Lung microvascular endothelial cell (primary cell): ENCODE data around the gene ACY1. TPM values are rescaled to one million over a fixed set of nuclear protein-coding genes. Genes with fewer than 3 reads are reported as not detected.
A peak's percentile ranks its signal among the peaks of the same experiment; 100 is the strongest.

Experiments used
- DNase-seq, 2 donors: peaks; one replicate each; pipeline versions ENCODE4 v3.0.0 to v3.0.0-alpha.2; 2010; ENCODE audit warnings: low read depth in 2 of 2
- total RNA-seq: library from RNA; depleted of rRNA; stranded (reverse); fragments of >200 nt; gene quantifications from 2 replicates; pipeline ENCODE4 v1.2.1, GENCODE V29; 2014

Gene ACY1
- total RNA-seq, 1 donor from 2014 or later = 22.2 TPM

DNA sequence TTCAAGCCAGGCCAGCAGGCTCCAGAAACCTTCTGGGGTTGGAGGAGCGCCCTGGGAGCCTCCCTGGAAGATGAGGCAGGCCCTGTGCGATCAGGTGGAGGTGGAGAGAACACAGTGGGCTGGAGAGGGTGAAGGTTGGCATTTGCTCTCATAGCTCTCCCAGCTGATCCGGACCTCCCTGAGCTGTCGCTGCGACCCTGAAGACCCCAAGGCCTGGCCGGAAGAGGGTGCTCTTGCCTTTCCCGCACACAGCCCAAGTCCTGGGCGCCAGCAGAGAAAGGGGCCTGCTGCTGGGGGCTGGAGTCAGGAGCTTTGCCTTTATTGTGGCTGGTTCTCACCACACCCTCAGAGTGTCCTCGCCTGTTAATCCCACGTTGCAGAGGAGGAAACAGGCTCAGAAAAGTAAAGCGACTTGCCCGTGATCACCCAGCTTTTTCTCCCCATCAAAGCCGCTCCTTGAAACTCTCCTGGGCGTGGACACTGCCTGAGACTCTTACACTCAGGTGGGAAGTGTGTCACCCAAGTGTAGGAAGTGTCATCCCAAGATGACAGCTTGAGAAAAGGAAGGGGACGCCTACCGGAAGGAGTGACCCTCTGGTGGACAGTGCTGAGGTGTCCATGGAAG, 20.9 kb downstream of the ACY1 start:
- DNase-seq = peak in 1 of 2 donors; percentile 57

DNA sequence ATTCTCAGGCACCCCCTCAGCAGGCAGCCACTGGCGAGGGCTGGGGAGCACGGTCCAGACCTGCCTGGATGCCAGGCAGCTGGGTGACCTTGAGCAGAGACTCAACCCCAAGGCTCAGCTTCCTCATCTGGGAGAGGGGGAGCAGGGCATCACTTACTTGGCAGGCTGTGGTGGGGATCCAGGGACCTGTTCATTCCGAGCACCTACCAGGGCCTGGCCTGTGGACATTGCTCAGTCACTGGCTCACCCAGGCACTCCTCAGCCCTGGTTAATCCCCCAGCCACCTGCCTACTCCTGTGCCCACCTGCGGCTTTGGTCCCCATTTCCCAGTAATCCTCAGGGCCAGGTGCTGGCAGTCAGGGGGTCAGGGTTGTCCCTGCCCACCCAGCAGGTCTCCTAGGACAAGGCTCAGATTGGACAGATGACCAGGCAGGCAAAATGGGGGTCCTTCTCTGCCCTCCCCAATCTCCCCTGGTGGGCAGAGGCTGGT, 21.6 kb downstream of the ACY1 start:
- DNase-seq = no peak

DNA sequence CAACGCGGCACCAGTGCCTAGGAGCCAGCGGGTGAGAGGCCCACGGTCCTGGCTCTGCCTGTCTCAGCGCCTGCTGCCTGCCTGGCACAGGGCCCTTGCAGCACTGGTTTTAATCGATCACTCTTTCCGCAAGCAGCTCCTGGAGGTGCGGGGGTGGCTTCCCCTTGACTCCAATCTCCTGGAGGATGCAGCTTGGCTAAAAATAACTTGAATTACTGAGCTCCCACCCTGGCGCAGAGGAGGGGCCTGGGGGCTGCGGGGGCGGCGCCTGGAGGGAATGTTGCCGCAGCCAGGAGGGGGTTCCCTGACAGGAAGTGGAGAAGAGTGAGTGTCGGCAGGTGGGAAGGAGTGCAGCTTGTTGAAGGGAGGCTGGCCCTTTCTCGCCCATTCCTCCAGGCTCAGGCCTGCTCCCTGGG, 22.2 kb downstream of the ACY1 start:
- peak in 1 of 2 donors; percentile 45 for DNase-seq

DNA sequence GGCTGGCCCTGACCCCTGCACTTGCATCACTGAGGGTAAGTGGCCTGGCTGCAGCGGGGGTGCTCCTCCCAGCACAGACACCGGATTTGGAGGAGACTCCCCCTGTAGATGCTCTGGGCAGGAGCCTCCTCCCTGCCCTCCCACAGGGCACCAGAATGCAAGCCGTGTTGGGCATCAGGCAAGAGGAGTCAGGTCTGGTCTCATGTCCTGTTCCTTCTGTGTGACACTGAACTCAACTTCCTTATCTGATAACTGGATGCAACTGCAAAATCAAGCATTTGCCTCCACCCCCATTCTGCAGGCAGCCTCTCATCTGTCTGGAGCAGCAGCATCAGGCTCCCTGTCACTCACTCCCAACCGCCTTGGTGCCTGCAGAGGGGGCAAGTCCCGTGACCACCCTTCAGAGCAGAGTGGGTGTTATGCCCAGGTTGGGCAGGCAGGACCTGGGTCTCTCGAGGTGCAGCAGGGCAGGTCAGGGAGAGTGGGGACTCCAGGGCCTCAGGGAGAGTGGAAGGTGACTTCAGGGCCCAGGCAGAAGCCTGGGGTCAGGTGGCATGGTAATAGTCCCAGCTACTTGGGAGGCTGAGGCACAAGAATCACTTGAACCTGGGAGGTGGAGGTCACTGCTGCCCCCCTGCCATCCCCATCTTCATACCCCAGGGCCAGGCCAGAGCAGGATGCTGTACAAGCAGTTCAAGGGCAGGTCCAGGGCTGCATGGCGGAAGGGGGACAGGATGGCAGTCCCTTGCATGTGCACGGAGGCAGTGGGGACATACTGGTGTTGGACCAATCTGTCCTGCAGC, 22.9 kb downstream of the ACY1 start:
- DNase-seq = no peak

DNA sequence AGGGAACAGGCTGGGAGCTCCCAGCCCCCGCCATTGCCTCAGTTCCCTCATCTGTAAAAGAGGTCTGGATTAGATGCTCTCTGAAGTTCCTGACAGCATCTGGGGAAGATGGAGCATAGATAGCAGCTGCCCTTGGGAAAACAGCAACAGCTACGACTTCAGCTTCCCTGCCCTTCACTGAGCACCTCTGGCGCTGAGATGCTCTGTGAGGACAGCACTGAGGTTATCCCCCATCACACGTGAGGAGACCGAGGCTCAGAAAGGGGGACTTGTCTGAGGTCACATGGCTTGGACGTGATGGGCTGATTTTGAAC, 23.4 kb downstream of the ACY1 start:
- DNase-seq = no peak

DNA sequence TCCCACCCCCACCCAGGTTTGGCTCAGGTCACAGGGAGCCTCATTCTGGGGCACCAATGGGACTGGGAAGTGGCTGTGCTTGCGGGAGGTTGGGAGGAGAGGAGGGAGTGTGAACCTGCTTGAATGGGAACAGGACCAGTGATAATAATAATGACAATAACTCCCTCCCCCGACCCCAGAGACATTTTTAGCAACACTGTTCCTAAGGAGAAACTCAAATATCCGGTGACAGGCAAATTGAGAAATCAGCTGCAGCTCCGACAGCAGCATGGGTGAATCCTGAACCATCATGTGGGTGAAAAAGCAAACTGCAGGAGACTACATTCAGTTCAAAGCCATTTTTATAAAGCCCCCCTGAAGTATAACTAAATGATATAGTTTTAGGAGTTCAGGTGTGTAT, 24.0 kb downstream of the ACY1 start:
- DNase-seq = no peak

DNA sequence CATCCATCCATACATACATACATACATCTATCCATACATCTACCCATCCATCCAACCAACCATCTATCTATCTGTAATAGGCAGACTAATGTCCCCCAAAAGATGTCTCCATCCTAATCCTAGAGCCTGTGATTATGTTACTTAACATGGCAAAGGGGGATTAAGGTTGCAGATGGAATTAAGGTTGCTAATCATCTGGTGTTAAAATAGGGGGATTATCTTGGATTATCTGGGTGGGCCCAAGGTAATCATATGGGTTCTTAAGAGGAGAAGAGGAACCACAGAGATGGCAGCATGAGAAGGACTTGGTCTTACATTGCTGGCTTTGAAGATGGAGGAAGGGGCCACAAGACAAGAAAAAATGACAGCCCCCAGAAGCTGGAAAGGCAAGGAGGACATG, 27.1 kb downstream of the ACY1 start:
- DNase-seq = no peak

DNA sequence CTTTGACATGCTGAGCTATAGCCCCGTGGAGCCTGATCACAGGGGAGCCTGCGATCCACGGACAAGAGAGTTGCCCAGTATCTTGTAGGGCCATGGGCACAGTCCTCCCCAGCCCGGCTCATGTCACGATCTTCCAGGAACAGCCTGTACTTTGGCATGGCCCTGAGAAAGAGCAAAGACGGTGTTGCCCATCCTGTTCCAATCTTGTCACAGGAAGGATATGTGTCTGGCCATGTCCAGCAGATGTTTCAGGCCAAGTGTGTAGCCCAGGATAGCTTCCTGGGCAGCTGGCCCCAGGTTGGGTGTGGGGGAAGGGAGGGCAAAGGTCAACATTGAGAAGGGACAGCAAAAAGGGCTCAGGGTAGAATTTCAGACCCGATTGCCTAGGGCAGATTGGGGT, 29.4 kb downstream of the ACY1 start:
- peak in 1 of 2 donors; percentile 42 for DNase-seq

DNA sequence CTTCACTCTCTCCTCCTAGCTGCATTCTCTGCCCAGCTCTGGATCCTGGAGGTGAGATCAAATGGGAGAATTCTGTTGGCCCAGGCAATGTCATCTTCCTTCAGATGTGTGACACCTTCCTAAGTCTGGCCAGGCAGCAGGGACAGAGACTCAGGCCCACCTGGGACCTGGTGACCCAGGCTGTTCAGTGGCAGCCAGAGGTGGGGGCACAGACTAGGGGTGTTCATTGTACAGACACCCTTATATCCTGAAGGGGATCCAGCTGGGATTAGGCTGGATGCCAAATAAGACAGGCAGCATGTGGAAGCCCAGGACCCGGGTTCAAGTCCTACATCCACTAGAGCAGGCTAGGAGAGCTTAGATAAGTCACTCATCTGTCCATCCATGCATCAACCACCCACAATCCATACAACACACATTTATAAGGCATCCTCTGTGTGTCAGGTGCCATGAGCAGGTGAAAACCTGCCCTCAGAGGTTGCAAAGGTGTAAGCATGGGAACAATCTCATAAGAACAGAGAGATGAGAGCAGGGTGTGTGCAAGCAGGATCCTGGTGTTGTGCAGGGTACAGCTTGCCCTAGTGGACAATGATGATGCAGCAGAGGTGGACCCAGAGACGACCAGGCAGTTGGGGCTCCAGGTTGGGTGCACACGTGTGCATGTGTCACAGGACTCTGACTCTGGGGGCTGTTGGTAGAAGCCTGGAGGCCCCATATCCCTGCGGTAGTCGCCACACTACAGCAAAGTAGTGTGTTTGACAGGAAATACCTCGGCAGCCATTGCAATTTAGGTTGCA, 30.7 kb downstream of the ACY1 start:
- DNase-seq = no peak

DNA sequence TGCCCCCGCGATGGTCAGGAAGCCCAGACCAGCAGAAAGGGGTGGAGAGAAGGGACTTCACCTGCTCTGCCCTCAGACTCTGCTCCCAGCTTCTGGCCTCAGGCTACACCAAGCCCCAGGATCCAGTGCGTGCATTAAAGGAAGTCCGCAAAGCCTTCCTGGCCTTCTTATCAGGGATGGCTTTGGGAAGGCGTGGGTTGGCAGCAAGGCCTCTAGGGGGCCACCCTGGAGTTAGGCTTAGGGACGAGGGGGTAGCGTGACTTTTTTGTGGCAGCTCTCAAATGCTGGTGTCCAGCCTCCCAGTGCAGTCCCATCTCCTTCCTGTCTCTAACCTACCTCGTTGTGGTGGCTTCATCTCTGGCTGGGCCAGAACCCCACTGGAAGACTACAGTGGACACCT, 31.3 kb downstream of the ACY1 start:
- peak; percentile 24 to 33 for DNase-seq

DNA sequence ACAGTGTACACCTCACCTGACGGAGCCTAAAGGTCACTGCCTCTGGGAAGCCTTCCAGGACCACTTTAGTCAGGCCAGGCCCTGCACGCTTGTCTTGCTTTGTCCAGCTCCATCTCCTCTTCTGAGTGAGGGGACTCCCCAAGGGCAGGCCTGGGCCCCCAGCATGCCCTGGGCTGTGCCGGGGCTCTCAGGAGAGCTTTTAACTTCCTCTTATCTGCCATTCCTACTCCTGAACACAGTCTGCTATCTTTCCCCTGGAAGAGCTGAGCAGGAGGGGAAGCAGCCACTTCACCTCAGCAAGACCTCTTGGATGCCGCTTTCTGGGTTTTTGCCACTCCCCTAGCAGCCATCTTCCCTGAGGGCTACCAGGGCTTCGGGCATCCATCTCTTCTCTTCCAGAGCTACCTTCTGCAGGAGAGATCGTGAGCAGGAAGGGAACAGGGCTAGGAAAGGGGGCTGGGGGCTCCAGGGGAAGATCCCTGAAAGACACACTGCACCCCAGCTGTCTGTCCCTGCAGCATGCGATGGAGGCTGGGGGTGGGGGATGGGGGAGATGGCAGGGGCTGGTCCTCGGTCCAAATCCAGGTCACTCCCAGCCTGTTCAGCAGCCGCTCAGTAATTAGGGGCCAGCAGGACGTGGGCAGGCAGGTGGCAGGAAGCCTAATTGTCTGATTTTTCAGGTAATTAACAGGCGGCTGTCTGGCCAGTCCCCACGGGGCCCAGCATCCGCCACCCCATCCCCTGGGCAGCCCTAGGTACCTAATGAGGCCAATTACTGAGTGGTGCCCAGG, 32.3 kb downstream of the ACY1 start:
- no peak for DNase-seq

DNA sequence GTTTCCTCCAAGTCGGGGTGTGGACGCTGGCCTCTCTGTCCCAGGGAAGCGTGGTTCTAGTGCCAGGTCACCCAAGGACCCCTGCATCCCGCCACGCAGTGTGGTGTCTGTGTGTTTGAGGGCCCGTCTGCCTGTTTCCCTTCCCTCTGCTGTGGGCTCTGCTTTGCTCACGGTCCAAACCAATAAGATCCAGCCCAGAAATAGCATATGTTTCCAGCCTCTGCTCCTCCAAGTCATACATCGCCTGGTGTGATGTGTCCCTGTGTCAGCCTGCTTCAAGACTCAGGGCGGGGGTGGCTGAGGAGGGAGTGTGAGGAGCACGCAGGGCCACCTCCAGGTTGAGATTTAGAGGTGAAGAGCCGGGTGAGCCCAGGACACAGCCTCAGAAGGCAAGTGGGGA, 34.3 kb downstream of the ACY1 start:
- DNase-seq = no peak

DNA sequence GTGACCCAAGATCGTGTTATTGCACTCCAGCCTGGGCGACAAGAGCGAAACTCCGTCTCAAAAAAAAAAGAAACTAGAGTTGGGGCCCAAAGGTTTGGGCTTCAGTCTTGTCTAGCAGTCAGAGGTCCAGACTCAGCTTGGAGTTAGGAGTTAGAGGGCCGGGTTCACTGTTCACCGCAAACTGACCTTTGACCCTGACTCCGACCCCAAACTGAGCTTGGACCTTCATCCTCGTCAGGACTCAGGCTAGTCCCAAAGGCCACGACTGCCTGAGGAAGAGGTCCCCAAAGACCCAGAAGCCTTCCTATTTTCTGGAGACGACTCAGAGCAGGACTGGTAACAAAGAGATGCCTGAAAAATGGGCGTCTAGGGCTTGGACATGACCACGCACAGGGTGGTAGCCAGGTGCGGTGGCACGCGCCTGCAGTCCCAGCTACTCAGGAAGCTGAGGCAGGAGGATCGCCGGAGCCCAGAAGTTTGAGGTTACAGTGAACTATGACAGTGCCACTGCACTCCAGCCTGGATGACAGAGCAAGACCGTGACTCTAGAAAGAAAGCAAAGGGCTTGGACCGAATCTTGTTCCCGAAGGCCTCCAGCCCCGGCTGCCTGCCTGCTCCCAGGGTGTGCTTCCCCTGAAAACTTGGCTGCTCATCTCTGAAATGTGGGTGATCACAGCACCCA, 35.1 kb downstream of the ACY1 start:
- no peak for DNase-seq

DNA sequence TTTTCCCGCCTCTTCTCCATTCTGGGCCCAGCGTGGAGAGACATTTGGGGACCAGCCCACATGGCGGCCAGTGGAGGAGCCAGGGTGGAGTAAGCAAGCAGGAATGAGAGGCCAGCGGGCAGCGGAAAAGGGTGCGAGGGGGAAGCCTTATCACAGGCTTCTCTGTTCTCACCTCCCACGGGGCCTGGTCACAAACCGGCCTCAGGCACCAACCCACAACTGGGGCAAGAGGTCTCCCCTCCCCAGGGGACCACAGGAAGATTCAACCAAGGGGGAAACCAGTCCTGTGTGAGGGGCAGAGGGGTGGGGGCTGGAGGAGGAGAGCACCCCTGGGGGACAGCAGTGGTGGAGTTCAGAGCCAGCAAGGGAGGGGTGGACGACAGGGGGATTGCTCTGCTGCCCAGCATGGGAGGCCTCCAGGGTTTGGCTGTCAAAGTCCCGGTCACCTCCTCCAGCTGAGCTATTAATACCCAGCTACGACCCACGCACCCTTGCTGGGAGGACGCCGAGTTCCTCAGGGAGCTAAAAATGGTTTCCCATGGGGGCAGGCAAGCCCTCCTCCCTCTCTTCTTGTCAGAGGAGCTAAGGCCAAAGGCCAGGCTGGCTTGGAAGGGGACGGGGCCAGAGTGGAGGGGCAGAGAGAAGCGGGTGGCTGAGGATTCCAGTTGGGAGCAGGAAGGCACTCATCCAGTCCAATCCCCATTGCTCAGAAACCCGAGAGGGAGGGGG, 36.2 kb downstream of the ACY1 start:
- DNase-seq = no peak

DNA sequence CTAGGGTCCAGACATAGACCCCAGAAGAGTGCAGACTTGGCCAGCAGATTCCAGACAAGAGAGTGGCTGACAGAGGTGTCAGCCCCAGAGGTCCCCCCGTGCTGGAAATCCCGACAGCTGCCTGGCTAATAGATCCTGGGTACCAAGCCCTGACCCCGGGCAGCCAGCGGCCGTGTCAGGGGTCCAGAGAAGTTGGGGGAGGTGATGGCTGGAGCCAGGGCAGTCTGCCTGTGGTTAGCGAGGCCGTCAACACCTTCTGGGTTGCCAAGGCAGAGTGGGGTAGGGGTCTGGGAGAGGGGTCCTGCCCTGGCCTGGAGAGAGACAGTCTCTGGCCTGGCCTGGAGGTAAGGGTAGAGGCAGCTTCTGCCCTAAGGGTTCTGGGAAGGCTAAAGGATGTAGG, 37.5 kb downstream of the ACY1 start:
- DNase-seq = no peak

DNA sequence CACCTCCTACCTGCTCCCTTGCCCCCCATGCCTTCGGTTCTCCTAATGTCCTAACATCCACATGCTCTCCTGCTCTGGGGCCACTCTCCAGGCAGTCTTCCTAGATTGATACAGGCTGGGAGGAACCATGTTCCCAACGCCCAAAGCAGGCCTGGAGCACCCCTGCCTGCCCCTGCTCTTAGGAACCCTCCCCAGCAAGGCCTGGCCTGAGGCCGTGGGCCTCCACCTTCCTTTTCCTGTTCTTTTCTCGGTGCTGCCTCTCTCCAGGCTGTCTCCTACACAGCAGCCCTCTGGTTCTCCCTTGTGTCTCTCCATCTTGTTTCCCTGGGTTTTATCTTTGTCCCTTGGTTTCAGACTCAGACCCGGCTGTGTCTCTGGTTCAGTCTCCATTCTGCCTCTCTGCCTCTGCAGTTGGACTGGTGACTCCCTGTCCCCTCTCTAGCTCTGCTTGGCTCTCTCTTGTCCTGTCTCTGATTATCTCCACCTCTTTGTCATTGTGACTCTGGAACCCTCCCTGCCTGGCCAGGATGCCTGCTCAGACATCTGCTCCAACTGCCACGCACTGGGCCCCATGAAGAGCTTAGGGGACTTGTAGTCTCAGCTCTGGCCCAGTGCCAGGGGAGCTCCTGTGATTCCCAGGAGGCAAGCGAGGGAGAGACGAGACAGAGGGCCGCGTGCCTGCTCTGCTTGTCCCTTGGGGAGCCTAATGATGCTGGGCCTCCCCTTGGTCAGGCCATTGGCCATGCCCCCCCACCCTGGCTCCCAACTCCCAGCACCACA, 38.3 kb downstream of the ACY1 start:
- DNase-seq = no peak

DNA sequence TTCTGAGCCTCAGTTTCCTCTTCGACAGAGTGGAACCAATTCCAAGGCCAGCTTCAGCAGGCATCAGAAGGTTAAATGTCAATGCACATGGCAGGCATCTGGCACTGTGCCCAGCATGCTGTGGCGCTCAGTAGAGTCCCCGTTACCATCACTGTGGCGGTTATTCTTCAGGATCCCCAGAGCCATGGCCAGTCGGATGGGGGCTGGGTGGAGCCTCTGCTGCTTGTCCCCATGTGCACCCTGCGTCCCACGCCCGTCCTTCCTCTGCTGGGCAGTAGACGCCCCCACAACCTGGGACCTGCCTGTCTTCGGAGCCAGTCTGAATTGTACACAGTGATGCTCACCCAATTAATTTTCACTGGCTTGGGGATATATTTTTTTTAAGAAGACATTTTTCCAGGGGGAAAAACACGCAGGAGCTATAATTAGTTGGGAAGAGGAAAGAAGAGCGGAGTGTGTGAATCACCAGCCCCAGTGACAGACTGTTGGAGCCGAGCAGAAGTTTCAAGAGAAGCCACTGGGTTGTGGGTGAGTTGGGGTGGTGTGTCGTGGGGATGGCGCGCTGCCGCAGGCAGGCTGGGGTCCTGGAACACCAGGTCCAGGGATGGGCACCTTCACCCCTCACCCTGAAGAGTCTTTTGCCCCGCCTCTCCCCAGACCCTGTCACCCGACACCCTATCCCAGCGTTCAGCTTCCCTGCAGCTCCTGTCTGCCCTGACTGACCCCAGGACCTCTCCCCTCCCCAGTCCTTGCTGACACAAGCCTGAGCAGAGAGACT, 39.2 kb downstream of the ACY1 start:
- DNase-seq = peak in 1 of 2 donors; percentile 58

DNA sequence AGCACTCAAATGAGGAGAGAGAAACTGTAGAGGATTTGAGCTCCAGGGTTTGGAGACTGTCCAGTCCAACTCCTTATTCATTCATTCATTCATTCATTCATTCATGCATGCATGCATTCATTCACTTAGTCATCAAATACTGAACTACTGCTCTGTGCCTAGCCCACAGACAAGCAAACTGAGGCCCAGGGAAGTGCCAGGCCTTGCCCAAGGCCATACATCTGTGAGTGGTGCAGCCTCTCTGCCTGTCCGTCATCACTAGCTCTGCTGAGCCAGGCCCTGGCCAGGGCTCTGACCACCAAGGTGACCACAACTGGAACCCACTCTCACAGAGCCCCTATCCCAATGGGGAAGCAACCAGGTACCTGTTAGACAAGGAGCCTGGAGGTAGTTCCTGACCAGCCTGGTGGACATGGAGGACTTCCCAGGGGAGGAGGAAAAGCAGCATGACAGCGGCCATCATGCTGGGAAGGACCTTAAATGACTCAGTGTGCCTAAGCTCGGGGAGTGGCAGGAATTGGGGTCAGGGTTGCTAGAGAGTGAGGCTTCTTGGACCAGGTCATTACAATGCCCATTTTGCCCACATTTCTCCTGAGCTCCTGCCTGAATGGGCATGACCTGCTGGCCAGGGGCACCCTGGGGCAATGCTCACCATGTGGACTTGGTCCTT, 39.9 kb downstream of the ACY1 start:
- no peak for DNase-seq
